Cardiac fibroblast (primary cell): ENCODE data around the gene CTAGE6.
"Not testable (repeated sequence)": the region's sequence is repeated elsewhere in the genome, so short reads cannot be mapped to it uniquely, and the experiment has no call there.

ENCODE experiments used
- DNase-seq, 2 donors: peaks; one replicate each; pipeline versions ENCODE4 v3.0.0 to v3.0.0-alpha.2; 2010; ENCODE audit warnings: low read depth in 2 of 2
- H3K4me3 ChIP-seq, 2 donors: replicated peaks in 1 of 2; 1 replicate in 1 of 2; 2 replicates in 1 of 2; pipeline ENCODE4 v1.5.1; 2011; ENCODE audit warnings: low read depth in 2 of 2, low read length in 2 of 2, mild to moderate bottlenecking in 2 of 2, moderate library complexity in 1 of 2

The CTAGE6 gene

GRCh38 chr7:143757596-143757995, at the start of gene CTAGE6:
Gene CTAGE6, minus strand, starts transcription at chr7:143757696. Its CDS starts 38 bp downstream, at chr7:143757658.
- not testable (repeated sequence) for DNase-seq, H3K4me3 ChIP-seq

- DNase-seq = not testable (repeated sequence)
Observed at GRCh38 chr7:143806664-143807071, 49.2 kb upstream of the CTAGE6 start.

GRCh38 chr7:143797896-143798290, 40.4 kb upstream of the CTAGE6 start:
- H3K4me3 ChIP-seq, DNase-seq: not testable (repeated sequence)

More at GRCh38 chr7:143806664-143807071, 49.2 kb upstream of the CTAGE6 start:
- not testable (repeated sequence) for H3K4me3 ChIP-seq

GRCh38 chr7:143797119-143797895, 39.8 kb upstream of the CTAGE6 start:
- not testable (repeated sequence) for H3K4me3 ChIP-seq, DNase-seq

GRCh38 chr7:143795653-143796052, 38.2 kb upstream of the CTAGE6 start:
- not testable (repeated sequence) for H3K4me3 ChIP-seq, DNase-seq

- H3K4me3 ChIP-seq, DNase-seq: not testable (repeated sequence)
Observed at GRCh38 chr7:143792633-143793032, 35.1 kb upstream of the CTAGE6 start.

- not testable (repeated sequence) for DNase-seq, H3K4me3 ChIP-seq
Observed at GRCh38 chr7:143785415-143786182, 28.1 kb upstream of the CTAGE6 start.

- not testable (repeated sequence) for H3K4me3 ChIP-seq, DNase-seq
Observed at GRCh38 chr7:143779591-143779990, 22.1 kb upstream of the CTAGE6 start.

GRCh38 chr7:143772738-143773468, 15.4 kb upstream of the CTAGE6 start:
- not testable (repeated sequence) for DNase-seq

GRCh38 chr7:143767531-143767930, 10.0 kb upstream of the CTAGE6 start:
- DNase-seq, H3K4me3 ChIP-seq: not testable (repeated sequence)

More at GRCh38 chr7:143772738-143773468, 15.4 kb upstream of the CTAGE6 start:
- not testable (repeated sequence) for H3K4me3 ChIP-seq

GRCh38 chr7:143765678-143766077, 8.2 kb upstream of the CTAGE6 start:
- not testable (repeated sequence) for H3K4me3 ChIP-seq, DNase-seq

GRCh38 chr7:143763065-143763464, 5.6 kb upstream of the CTAGE6 start:
- H3K4me3 ChIP-seq, DNase-seq: not testable (repeated sequence)

GRCh38 chr7:143745340-143745739, 12.2 kb downstream of the CTAGE6 start:
- DNase-seq, H3K4me3 ChIP-seq: not testable (repeated sequence)
